Nucleus accumbens (tissue), 56 donors: ENCODE measurements around the gene OTOL1.
"Not testable (repeated sequence)": the region's sequence is repeated elsewhere in the genome, so short reads cannot be mapped to it uniquely, and the experiment has no call there.

Experiments used
- DNase-seq, 56 donors: peaks; one replicate each; lab custom pipeline; 2025; lab: John Stamatoyannopoulos, UW

The OTOL1 gene

GRCh38 chr3:161496508-161496907 lies at the start of gene OTOL1:
TSS of gene OTOL1 (plus strand) at chr3:161496808. CDS start at chr3:161496808, 0 bp downstream.
- no peak for DNase-seq

GRCh38 chr3:161449785-161450184 lies 46.8 kb upstream of the OTOL1 start:
- DNase-seq, result no peak

- no peak for DNase-seq
Observed at GRCh38 chr3:161452179-161452578, 44.4 kb upstream of the OTOL1 start.

- DNase-seq, result no peak
Observed at GRCh38 chr3:161454615-161455014, 42.0 kb upstream of the OTOL1 start.

- no peak for DNase-seq
Observed at GRCh38 chr3:161455962-161456361, 40.6 kb upstream of the OTOL1 start.

- no peak for DNase-seq
Observed at GRCh38 chr3:161462138-161462537, 34.5 kb upstream of the OTOL1 start.

GRCh38 chr3:161471211-161471610 lies 25.4 kb upstream of the OTOL1 start:
- DNase-seq, result no peak

GRCh38 chr3:161474139-161474538 lies 22.5 kb upstream of the OTOL1 start:
- no peak for DNase-seq

- no peak for DNase-seq
Observed at GRCh38 chr3:161474741-161475140, 21.9 kb upstream of the OTOL1 start.

GRCh38 chr3:161475206-161475605 lies 21.4 kb upstream of the OTOL1 start:
- DNase-seq, result no peak

- no peak for DNase-seq
Observed at GRCh38 chr3:161475905-161476304, 20.7 kb upstream of the OTOL1 start.

- no peak for DNase-seq
Observed at GRCh38 chr3:161484226-161484625, 12.4 kb upstream of the OTOL1 start.

- not testable (repeated sequence) for DNase-seq
Observed at GRCh38 chr3:161488284-161488683, 8.3 kb upstream of the OTOL1 start.

GRCh38 chr3:161489395-161489794 lies 7.2 kb upstream of the OTOL1 start:
- no peak for DNase-seq

- not testable (repeated sequence) for DNase-seq
Observed at GRCh38 chr3:161490845-161491244, 5.8 kb upstream of the OTOL1 start.

- DNase-seq, result no peak
Observed at GRCh38 chr3:161498259-161498921, 1.8 kb downstream of the OTOL1 start.

- no peak for DNase-seq
Observed at GRCh38 chr3:161500068-161500796, 3.6 kb downstream of the OTOL1 start.

GRCh38 chr3:161503271-161503670 lies 6.7 kb downstream of the OTOL1 start:
- DNase-seq, result no peak

GRCh38 chr3:161508852-161509477 lies 12.4 kb downstream of the OTOL1 start:
- DNase-seq, result no peak

- no peak for DNase-seq
Observed at GRCh38 chr3:161510510-161511260, 14.1 kb downstream of the OTOL1 start.

- no peak for DNase-seq
Observed at GRCh38 chr3:161523916-161524315, 27.3 kb downstream of the OTOL1 start.
